ENCODE measurements around the gene KCNB1. TPM values are rescaled to one million over a fixed set of nuclear protein-coding genes. Genes with fewer than 3 reads are reported as not detected.

KCNB1 gene
- total RNA-seq, 1 experiment from 2014 or later, result not detected

DNA sequence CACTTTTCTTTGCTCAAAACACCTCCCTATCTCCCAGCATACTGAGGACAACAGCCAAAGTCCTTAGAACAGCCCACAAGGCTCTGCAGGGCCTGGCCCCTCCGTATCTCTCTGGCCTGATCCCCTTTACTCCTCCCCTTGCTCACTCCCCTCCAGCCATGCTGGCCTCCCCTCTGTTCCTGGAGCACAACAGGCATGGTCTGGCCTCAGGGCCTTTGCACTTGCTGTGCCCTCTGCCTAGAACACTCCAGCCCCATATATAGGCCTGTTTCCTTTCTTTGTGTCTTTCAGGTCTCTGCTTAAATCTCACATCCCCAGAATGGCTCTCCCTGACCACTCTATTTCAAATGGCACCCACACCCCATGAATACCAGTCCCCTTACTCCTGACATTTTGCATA lies 62.7 kb downstream of the KCNB1 start:
- intact Hi-C loops (cut with micrococcal nuclease; ENCODE audit: unreplicated experiment), result no loop called here
- Mint-ChIP-seq H3K27ac (ENCODE audit: unreplicated experiment) (no peak overlapping the region), H3K36me3 (ENCODE audit: insufficient read depth, unreplicated experiment) (no peaks in the 10 kb centered on the region), H3K27me3 (ENCODE audit: unreplicated experiment) (peaks cover 99% of the 10 kb centered on the region), H3K9me3 (ENCODE audit: low read depth, unreplicated experiment) (no peaks in the 10 kb centered on the region), H3K4me3 (ENCODE audit: low read depth, unreplicated experiment) (no peak overlapping the region), H3K4me1 (ENCODE audit: low read depth, unreplicated experiment) (no peaks in the 10 kb centered on the region)
- CTCF ChIA-PET, result no interaction called here
- TF ChIP-seq, protein P1, sequence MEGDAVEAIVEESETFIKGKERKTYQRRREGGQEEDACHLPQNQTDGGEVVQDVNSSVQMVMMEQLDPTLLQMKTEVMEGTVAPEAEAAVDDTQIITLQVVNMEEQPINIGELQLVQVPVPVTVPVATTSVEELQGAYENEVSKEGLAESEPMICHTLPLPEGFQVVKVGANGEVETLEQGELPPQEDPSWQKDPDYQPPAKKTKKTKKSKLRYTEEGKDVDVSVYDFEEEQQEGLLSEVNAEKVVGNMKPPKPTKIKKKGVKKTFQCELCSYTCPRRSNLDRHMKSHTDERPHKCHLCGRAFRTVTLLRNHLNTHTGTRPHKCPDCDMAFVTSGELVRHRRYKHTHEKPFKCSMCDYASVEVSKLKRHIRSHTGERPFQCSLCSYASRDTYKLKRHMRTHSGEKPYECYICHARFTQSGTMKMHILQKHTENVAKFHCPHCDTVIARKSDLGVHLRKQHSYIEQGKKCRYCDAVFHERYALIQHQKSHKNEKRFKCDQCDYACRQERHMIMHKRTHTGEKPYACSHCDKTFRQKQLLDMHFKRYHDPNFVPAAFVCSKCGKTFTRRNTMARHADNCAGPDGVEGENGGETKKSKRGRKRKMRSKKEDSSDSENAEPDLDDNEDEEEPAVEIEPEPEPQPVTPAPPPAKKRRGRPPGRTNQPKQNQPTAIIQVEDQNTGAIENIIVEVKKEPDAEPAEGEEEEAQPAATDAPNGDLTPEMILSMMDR (IDR thresholded peaks at IDR 0.05; ENCODE audit: unreplicated experiment), result no peak
- BruUV-seq (replicated peaks), result no TSS peak
- DNase-seq, result no peak

DNA sequence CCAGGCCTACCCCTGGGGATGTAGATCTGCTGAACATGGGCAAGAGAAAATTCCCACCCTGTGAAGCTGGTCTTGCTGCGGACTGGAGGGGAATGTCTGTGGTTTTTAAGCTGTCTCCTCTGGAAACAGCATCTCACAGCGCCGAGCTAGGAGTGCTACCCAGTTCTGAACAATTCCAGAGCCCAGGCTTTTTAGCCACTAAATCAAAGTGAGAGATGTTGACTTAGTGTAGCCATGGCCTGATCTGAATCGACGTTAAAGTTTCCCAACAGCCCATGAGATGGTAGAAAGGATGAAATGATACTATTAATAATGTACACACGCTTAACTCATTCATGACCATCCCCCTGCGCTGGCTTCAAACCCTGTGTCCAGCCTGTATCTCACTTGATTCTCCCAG lies 63.7 kb downstream of the KCNB1 start:
- Mint-ChIP-seq H3K4me1 (ENCODE audit: low read depth, unreplicated experiment) (no peaks in the 10 kb centered on the region), H3K27ac (ENCODE audit: unreplicated experiment) (no peak overlapping the region), H3K9me3 (ENCODE audit: low read depth, unreplicated experiment) (no peaks in the 10 kb centered on the region), H3K36me3 (ENCODE audit: insufficient read depth, unreplicated experiment) (no peaks in the 10 kb centered on the region), H3K27me3 (ENCODE audit: unreplicated experiment) (peaks cover 99% of the 10 kb centered on the region), H3K4me3 (ENCODE audit: low read depth, unreplicated experiment) (no peak overlapping the region)
- TF ChIP-seq, protein P1 (IDR thresholded peaks at IDR 0.05; ENCODE audit: unreplicated experiment), result no peak
- CTCF ChIA-PET, result interaction anchor here (1.0 kb wide), 1 partner anchor 11 kb away, joined by 3 read pairs; no protein-coding TSS in a partner anchor
- intact Hi-C loops (cut with micrococcal nuclease; ENCODE audit: unreplicated experiment), result no loop called here
- BruUV-seq (replicated peaks), result no TSS peak
- no peak for DNase-seq

DNA sequence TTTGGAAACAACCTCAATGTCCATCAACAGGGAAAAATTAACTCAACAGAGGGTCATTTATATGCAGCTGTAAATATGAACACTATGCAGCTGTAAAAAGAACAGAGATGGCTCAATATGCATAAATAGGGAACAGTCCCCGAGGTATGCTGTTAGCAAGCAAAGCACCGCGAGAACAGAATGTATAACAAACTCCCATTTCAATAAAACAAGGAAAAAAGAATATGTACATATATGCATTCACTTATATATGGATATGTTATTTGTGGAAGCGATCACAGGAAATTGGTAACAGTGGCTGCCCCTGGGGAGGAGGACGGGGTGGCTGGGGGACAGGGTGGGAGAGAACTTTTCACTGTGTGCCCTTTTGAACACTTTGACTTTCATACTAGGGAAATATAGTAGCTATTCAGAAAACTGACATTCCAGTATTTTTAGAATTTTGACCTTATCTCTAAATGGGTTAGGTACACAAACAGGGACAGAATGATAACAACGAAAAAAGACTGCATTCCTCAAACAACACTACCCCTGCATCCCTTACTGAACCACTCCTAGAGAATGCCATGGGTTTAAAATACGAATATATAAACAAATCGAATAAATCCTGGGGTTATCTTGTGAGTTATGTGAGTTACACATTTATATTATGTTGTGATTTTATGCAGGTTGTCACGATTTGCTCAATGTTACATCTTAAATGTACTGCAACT lies 64.5 kb downstream of the KCNB1 start:
- H3K4me3 Mint-ChIP-seq (ENCODE audit: low read depth, unreplicated experiment), result no peak overlapping the region
- H3K27ac Mint-ChIP-seq (ENCODE audit: unreplicated experiment), result no peak overlapping the region
- no peaks in the 10 kb centered on the region for H3K4me1 Mint-ChIP-seq (ENCODE audit: low read depth, unreplicated experiment)
- CTCF ChIA-PET, result interaction anchor here (0.7 to 1.0 kb wide), 2 partner anchors 10 to 33 kb away, joined by 3 read pairs; no protein-coding TSS in a partner anchor
- peaks cover 99% of the 10 kb centered on the region for H3K27me3 Mint-ChIP-seq (ENCODE audit: unreplicated experiment)
- H3K36me3 Mint-ChIP-seq (ENCODE audit: insufficient read depth, unreplicated experiment), result no peaks in the 10 kb centered on the region
- BruUV-seq (replicated peaks), result no TSS peak
- no peak for DNase-seq
- TF ChIP-seq, protein P1 (IDR thresholded peaks at IDR 0.05; ENCODE audit: unreplicated experiment), result no peak
- intact Hi-C loops (cut with micrococcal nuclease; ENCODE audit: unreplicated experiment), result no loop called here
- H3K9me3 Mint-ChIP-seq (ENCODE audit: low read depth, unreplicated experiment), result no peaks in the 10 kb centered on the region

DNA sequence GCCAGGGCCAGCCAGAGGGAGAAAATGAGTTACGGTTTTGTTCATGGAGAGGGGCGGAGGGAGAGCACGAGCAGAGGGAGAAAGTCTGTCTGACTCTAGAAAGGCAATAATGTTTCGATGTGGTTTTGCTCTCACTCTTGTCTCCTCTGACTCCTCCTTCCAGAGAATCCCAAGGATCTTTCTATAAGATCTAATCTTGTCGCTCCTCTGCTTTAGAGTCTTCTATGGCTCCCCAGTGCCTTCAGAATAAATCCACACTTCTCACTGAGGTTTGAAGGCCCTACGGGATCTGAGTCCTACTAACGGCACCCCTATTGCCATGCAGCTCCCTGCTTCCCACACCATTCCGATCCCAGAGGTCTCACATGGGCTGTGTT lies 66.8 kb downstream of the KCNB1 start:
- TF ChIP-seq, protein P1 (IDR thresholded peaks at IDR 0.05; ENCODE audit: unreplicated experiment), result no peak
- Mint-ChIP-seq H3K36me3 (ENCODE audit: insufficient read depth, unreplicated experiment) (no peaks in the 10 kb centered on the region), H3K9me3 (ENCODE audit: low read depth, unreplicated experiment) (no peaks in the 10 kb centered on the region), H3K27ac (ENCODE audit: unreplicated experiment) (no peak overlapping the region), H3K4me1 (ENCODE audit: low read depth, unreplicated experiment) (no peaks in the 10 kb centered on the region), H3K27me3 (ENCODE audit: unreplicated experiment) (peaks cover 100% of the 10 kb centered on the region), H3K4me3 (ENCODE audit: low read depth, unreplicated experiment) (no peak overlapping the region)
- intact Hi-C loops (cut with micrococcal nuclease; ENCODE audit: unreplicated experiment), result no loop called here
- DNase-seq, result no peak
- BruUV-seq (replicated peaks), result no TSS peak
- CTCF ChIA-PET, result interaction anchor here (1.5 kb wide), 1 partner anchor 19 kb away, joined by 6 read pairs; no protein-coding TSS in a partner anchor

All from Calu3 (cell line).